ENCODE data around the gene ZNF230.

ZNF230 gene

DNA sequence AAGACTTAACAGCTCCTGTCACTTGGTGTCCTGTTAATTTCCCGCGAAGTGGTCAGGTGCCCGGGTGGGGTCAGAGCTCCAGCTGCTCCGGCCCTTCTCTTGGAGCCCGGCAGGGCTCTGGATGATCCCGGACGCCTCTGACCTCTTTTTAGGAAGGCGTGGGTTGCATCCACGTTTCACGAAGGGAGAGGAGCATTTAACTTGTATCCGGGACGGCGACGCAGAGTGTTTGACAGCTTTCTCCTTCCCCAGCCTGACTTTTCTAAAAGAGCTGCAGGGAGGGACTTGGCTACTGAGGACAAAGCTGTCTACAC, 18.1 kb upstream of the ZNF230 start:
- no peak overlapping the region for H3K9ac ChIP-seq (ENCODE audit: low read length)
- H3K36me3 ChIP-seq (replicated peaks; ENCODE audit: low read depth, low read length): no peaks in the 10 kb centered on the region
- TF ChIP-seq EZH2phosphoT487 (IDR thresholded peaks at IDR 0.05; ENCODE audit: low read depth): no peak
- TF ChIP-seq, protein P1, sequence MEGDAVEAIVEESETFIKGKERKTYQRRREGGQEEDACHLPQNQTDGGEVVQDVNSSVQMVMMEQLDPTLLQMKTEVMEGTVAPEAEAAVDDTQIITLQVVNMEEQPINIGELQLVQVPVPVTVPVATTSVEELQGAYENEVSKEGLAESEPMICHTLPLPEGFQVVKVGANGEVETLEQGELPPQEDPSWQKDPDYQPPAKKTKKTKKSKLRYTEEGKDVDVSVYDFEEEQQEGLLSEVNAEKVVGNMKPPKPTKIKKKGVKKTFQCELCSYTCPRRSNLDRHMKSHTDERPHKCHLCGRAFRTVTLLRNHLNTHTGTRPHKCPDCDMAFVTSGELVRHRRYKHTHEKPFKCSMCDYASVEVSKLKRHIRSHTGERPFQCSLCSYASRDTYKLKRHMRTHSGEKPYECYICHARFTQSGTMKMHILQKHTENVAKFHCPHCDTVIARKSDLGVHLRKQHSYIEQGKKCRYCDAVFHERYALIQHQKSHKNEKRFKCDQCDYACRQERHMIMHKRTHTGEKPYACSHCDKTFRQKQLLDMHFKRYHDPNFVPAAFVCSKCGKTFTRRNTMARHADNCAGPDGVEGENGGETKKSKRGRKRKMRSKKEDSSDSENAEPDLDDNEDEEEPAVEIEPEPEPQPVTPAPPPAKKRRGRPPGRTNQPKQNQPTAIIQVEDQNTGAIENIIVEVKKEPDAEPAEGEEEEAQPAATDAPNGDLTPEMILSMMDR (IDR thresholded peaks at IDR 0.05; ENCODE audit: low read depth, low read length): no peak
- H2AFZ ChIP-seq (ENCODE audit: low read depth, low read length): no peak overlapping the region
- H4K20me1 ChIP-seq (ENCODE audit: insufficient read depth, low read length): no peaks in the 10 kb centered on the region
- H3K4me2 ChIP-seq (ENCODE audit: low read length): no peak overlapping the region
- peaks cover 3% of the 10 kb centered on the region; the same call in 1 of the 2 replicates for H3K9me3 ChIP-seq (ENCODE audit: insufficient read depth, low read length)
- H3K27ac ChIP-seq (ENCODE audit: low read length): no peak overlapping the region
- no peaks in the 10 kb centered on the region for H3K79me2 ChIP-seq (ENCODE audit: low read length)
- H3K27me3 ChIP-seq (ENCODE audit: low read depth, low read length): no peaks in the 10 kb centered on the region
- H3K4me1 ChIP-seq (ENCODE audit: low read length): no peaks in the 10 kb centered on the region
- H3K4me3 ChIP-seq (ENCODE audit: low read length): peak overlapping the region; percentile 60; the same call in 1 of the 2 replicates

DNA sequence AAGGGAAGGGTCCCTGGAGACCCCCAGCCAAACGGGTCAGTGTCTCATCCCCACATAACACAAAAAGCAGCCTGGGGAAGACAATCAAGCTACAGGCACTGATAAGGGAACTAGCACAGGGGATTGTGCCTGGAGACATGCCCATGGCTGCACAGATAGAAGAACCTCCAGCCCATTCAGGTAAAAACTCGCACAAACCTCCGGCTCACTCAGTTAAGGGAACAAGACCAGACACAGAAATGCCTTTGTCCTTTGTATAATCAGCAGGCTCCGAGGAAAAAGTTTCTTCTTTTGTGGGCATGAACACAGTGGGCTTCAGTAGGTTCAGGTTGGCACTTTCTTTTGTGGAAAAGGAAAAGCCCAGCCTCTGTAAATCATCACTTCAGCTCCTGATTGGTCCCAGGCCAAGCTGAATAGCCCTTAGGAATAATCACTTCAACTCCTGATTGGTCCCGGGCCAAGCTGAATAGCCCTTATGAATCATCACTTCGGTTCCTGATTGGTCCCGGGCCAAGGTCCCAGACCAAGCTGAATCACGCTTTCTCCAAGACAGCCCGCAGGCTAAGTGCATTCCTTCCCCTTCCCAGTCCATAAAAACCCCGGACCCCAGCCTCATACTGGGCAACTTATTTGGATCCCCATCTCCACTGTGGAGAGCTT, 5.0 kb upstream of the ZNF230 start:
- no peak overlapping the region for H3K4me3 ChIP-seq (ENCODE audit: low read length)
- no peaks in the 10 kb centered on the region for H3K27me3 ChIP-seq (ENCODE audit: low read depth, low read length)
- no peaks in the 10 kb centered on the region for H4K20me1 ChIP-seq (ENCODE audit: insufficient read depth, low read length)
- H3K79me2 ChIP-seq (ENCODE audit: low read length): no peaks in the 10 kb centered on the region
- H3K9me3 ChIP-seq (ENCODE audit: insufficient read depth, low read length): no peaks in the 10 kb centered on the region; the same call in 1 of the 2 replicates
- no peak overlapping the region for H3K4me2 ChIP-seq (ENCODE audit: low read length)
- no peak overlapping the region for H3K9ac ChIP-seq (ENCODE audit: low read length)
- no peak overlapping the region for H3K27ac ChIP-seq (ENCODE audit: low read length)
- TF ChIP-seq EZH2phosphoT487 (IDR thresholded peaks at IDR 0.05; ENCODE audit: low read depth): no peak
- TF ChIP-seq, protein P1 (IDR thresholded peaks at IDR 0.05; ENCODE audit: low read depth, low read length): no peak
- no peak overlapping the region for H2AFZ ChIP-seq (ENCODE audit: low read depth, low read length)
- peaks cover 5% of the 10 kb centered on the region; the same call in 1 of the 2 replicates for H3K4me1 ChIP-seq (ENCODE audit: low read length)
- H3K36me3 ChIP-seq (replicated peaks; ENCODE audit: low read depth, low read length): no peaks in the 10 kb centered on the region

DNA sequence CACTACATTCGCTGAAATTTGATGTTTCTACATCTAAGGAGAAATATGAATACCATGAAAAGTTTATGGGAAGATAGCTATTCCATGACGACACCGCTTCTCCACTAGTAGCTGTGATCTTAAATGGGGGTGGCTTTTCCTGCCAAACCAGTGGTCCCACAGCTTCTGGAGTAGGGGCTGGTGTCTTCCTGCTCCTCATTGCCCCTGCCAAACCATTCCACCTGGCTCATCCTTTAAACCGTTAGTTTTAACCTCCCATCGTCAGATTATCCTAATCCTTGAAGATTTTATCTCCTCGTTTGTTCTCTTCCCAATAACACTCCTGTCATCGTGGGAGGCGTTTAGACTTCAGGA, 568 bp upstream of the ZNF230 start:
- Histone ChIP-seq H4K20me1 (ENCODE audit: insufficient read depth, low read length) (no peaks in the 10 kb centered on the region), H3K36me3 (replicated peaks; ENCODE audit: low read depth, low read length) (peaks cover 15% of the 10 kb centered on the region), H3K4me2 (ENCODE audit: low read length) (peak overlapping the region; percentile 93), H3K9ac (ENCODE audit: low read length) (peak overlapping the region; percentile 95), H3K79me2 (ENCODE audit: low read length) (peaks cover 13% of the 10 kb centered on the region), H3K27ac (ENCODE audit: low read length) (peak overlapping the region; percentile 79), H3K27me3 (ENCODE audit: low read depth, low read length) (no peaks in the 10 kb centered on the region), H3K4me1 (ENCODE audit: low read length) (peaks cover 11% of the 10 kb centered on the region), H3K4me3 (ENCODE audit: low read length) (peak overlapping the region; percentile 93), H2AFZ (ENCODE audit: low read depth, low read length) (peak overlapping the region; percentile 100), H3K9me3 (ENCODE audit: insufficient read depth, low read length) (peaks cover 3% of the 10 kb centered on the region; the same call in 1 of the 2 replicates)
- TF ChIP-seq, protein P1 (IDR thresholded peaks at IDR 0.05; ENCODE audit: low read depth, low read length): no peak
- TF ChIP-seq EZH2phosphoT487 (IDR thresholded peaks at IDR 0.05; ENCODE audit: low read depth): no peak

- peak overlapping the region; percentile 95 for H3K9ac ChIP-seq (ENCODE audit: low read length)
- H3K27me3 ChIP-seq (ENCODE audit: low read depth, low read length): no peaks in the 10 kb centered on the region
- peaks cover 29% of the 10 kb centered on the region for H3K36me3 ChIP-seq (replicated peaks; ENCODE audit: low read depth, low read length)
- peaks cover 11% of the 10 kb centered on the region for H3K4me1 ChIP-seq (ENCODE audit: low read length)
- peak overlapping the region; percentile 93 for H3K4me3 ChIP-seq (ENCODE audit: low read length)
- H3K27ac ChIP-seq (ENCODE audit: low read length): peak overlapping the region; percentile 79
- no peaks in the 10 kb centered on the region for H4K20me1 ChIP-seq (ENCODE audit: insufficient read depth, low read length)
- peak overlapping the region; percentile 93 for H3K4me2 ChIP-seq (ENCODE audit: low read length)
- H2AFZ ChIP-seq (ENCODE audit: low read depth, low read length): peak overlapping the region; percentile 100
- peaks cover 12% of the 10 kb centered on the region for H3K9me3 ChIP-seq (ENCODE audit: insufficient read depth, low read length)
- H3K79me2 ChIP-seq (ENCODE audit: low read length): peaks cover 13% of the 10 kb centered on the region
- TF ChIP-seq, protein P1 (IDR thresholded peaks at IDR 0.05; ENCODE audit: low read depth, low read length): peak; percentile 23
- no peak for TF ChIP-seq EZH2phosphoT487 (IDR thresholded peaks at IDR 0.05; ENCODE audit: low read depth)
Measured at GRCh38 chr19:44003461-44004009, 778 bp downstream of the ZNF230 start.
